HG02610 (cell line): Measurements from ENCODE around the gene GDA.
"Not testable (repeated sequence)": the region's sequence is repeated elsewhere in the genome, so short reads cannot be mapped to it uniquely, and the experiment has no call there.

Source experiments
- ATAC-seq: cut with Tn5 transposase; IDR thresholded peaks from one replicate; pipeline ENCODE4 v1.9.1; 2021; ENCODE audit warnings: mild to moderate bottlenecking, moderate library complexity; ENCODE audit not compliant: unreplicated experiment

Gene GDA

DNA sequence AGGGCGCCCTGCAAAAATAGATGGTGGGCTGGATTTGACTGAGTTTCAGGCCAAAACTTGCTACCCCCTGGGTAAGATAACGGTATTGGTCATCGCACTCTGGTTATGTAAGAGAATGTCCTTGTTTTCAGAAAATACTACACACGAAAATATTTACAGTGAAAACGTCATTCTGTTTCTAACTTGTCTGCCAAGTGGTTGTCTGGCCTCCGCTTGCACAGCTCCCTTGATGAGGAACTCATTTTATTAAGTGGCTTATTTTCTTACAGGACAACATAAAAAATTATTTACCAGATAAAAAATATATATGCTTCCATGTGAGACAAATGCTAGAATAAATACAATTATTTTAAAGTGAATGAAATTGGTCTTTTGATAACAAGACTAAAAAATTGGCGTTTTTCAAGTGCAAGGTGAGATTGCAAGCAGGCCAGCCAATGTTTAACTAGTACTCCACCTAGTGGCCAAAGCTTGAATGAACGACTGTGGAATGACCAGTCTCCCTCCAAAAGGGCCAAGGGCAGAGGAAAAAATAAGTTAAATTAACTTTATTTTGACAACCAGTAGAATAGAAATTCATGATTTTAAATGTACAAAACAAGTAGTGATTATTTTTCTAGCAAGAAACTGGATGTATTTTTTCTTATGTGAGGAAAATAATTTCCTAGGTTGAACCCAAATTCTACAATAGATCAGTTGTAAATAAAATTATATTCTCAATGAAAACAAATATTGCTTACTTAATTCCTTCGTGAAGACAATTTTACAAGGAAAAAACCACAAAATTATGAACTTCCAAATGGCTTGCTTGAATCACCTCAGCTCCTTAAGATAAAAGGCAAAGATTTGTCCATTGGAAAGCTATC, 122.6 kb downstream of the GDA start:
- peak; percentile 50 for ATAC-seq

DNA sequence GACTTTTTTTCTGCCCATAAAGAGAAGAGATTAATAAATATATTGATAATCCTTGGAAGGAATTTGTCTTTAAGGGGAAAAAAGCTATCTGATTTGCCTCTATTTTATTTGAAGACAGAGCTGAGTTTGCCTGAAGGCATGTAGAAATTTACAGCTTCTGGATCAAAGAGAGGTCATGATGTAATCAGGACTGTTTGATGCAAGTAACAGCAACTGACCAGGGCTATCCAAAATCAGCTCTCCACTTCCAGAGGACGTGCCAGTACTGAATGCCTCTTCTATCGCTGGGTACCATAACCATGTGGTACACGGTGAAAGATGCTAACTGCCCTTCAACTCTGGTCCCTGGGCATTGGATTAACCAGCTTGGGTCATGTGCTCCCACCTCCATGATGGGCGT, 125.2 kb downstream of the GDA start:
- no peak for ATAC-seq

DNA sequence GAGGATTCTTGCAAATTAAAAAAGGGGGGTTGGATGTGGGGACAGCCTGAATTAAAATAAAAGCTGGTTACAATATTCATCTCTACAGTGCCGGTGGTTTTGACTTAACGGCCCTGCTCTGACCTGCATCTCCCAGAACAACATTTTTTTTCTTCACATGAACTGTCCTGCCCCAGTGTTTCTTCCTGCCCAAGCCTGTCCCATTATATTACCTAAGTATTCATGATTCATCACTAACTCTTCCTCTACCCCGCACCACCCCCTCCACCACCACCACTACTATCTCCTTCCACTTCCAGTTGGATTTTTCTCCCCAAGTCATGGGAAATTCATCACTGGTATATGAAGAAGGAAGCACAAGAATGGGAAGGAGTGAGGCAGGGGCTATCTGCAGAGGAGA, 125.7 kb downstream of the GDA start:
- ATAC-seq = no peak

DNA sequence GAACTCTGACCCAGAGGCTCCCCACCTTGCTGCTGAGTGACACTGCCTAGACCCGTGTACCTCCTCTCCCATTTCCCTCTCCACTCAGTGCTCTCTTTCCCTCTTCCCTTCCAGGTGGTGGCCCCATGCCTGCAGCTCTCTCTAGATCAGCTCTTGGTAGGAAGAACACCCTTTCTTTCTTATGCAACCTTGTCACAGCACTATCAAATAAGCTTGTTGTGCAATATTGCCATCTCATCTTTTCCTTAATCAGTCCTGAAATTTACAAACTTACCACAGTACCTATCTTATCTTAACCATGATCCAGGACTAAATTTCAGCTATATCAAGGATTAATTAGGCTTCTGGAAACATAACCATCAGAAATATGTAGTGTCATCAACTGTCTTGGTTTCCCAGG, 127.2 kb downstream of the GDA start:
- no peak for ATAC-seq

DNA sequence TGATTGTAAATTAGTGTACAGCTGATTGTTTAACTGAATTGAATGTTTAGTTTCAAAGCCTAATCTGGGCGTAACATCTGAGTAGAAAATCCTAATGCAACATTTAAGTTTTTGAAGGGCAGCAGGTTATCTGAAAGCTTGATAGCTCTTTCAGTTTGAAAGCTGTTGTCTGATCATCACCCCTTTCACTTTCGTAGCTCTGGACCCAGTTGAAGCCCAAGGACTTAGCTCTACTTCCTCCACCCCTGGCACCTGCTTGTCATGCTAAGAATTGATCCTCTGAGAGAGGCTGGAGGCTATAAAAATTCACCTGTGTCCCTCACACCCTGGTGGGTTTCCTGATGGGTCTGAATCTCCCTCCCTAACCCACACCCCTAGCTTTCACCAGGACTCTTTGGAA, 129.7 kb downstream of the GDA start:
- ATAC-seq = peak; percentile 60

DNA sequence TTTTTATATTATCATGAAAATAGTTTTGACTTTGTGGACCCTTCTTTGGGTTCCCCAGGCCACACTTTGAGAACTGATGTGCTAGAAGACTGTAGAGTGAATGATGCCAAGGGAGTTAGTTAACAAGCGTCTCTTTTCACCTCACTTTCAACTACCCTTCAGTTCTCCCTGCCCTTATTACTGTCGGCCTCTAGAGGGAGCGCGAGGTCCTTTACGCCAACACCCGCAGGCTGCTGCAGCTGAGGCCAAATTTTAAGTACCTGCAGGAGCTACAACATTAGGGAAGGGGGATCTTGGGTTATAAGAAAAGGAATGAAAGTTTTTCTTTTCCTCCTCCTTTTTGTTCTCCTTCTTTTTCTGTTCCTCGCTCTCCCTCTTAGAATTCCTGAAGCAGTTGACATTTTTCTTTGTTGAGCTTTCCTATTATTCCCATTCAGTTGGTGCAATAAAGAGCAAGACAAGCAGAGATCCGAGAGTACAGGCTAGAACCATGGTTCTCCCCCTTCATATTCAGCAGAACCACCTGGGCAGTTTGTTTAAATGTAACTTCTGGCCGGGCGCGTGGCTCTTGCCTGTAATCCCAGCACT, 131.8 kb downstream of the GDA start:
- peak; percentile 88 for ATAC-seq

DNA sequence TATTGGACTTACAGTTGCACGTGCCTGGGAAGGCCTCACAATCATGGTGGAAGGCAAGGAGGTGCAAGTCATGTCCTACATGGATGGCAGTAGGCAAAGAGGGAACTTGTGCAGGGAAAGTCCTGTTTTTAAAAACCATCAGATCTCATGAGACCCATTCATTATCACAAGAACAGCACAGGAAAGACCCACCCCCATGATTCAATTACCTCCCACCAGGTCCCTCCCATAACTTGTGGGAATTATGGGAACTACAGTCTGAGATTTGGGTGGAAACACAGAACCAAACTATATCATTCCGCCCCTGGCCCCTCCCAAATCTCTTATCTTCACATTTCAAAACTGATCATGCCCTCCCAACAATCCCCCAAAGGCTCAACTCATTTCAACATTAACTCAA, 140.2 kb downstream of the GDA start:
- no peak for ATAC-seq

DNA sequence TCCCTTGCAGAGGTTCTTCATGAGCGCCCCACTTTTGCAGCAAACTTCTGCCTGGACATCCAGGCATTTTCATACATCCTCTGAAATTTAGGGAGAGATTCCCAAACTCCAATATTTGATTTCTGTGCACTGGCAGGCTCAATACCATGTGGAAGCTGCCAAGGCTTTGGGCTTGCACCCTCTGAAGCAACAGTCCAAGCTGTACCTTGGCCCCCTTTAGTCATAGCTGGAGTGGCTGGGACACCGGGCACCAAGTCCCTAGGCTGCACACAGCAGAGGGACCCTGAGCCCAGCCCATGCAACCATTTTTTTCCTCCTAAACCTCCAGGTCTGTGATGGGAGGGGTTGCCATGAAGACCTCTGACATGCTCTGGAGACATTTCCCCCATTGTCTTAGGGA, 141.1 kb downstream of the GDA start:
- no peak for ATAC-seq

DNA sequence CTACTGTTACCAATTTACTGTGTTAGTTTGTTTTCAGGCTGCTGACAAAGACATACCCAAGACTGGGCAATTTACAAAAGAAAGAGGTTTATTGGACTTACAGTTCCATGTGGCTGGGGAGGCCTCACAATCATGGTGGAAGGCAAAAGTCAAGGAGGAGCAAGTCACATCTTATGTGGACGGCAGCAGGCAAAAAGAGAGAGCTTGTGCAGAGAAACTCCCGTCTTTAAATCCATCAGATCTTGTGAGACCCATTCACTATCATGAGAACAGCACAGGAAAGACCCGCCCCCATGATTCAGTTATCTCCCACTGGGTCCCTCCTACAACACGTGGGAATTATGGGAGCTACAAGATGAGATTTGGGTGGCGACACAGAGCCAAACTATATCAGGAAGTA, 142.3 kb downstream of the GDA start:
- ATAC-seq = not testable (repeated sequence)

DNA sequence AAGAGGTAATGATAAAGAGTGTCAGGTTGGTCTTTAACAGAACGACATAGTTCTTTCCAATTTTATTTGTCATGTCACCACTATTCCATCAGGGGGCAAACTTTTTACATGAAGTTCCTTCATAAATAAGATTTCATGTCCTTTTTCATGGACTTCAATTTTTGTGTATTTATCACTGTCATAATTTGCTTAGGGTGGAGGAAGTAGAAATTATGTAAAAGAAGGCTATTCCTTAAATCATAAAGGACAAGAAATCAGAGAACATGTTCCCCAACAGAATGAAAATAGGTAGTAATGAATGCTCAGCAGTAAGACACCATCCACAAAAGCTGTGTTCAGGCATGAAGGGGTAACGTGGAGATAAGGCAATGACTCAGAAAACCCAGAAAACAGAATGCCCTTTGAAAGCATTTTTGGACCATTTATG, 143.0 kb downstream of the GDA start:
- no peak for ATAC-seq

DNA sequence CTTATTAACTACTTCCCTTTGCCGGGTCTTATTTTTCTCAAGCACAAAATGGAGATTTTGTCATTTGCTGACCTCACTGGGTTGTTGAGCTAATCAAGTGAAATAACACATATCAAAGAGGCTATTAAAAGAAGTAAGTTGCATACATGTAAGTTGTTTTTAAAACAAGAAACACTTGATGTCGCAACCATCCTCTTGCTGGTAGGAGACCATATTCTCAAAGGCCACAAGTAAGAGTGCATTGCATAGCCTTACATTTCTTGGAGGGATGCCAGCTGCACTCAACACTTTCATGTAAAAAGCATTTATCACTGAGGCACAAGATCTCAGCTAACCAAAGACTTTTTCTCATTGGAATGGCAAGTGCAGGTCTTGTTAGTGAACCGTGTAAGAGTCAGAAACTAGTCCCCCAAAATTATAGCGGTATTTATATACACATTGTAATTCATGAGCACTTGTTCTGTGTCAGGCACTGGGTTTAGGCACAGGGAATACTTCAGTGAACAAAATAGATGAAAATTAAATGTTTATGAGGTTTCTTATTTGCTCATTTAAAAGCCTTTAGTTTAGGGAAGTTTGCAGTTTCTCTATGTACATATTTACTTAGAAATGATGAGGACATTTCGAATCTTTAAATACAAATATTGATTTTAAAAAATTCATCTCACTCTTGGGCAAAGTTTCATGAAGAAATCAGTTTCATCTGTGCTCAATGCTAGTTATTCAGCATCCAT, 143.8 kb downstream of the GDA start:
- ATAC-seq = no peak

DNA sequence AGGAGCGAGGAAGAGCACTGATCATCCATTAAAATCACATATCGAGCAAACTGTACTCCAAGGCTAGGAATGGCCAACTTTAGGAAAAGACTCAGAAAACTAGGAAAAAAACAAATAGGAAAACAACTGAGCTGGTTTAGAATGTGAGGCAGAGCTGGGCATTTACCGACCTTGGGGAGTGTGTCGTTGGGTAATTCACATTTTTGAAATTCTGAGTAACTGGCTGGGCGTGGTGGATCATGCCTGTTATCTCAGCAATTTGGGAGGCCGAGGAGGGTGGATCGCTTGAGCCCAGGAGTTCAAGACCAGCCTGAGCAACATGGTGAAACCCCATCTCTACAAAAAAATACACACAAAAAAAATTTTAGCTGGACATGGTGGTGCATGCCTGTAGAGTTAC, 145.7 kb downstream of the GDA start:
- ATAC-seq = no peak

DNA sequence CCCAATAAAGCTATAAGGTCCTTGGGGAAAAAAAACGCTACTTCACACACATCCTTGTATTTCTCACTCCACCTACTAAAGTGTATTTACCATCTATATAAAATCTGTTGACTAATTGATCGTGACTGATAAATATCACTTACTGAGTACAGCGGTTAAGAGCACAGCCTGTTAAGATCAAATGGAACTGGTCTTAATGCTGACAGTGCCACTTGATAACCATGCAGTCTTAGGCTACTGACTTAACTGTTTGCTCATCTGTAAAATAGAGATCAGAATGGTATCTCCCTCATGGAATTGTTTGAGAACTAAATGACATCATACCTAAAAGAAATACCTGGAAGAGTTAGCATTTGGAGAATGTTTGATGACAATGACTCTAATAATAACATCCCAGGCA, 148.3 kb downstream of the GDA start:
- ATAC-seq = no peak

DNA sequence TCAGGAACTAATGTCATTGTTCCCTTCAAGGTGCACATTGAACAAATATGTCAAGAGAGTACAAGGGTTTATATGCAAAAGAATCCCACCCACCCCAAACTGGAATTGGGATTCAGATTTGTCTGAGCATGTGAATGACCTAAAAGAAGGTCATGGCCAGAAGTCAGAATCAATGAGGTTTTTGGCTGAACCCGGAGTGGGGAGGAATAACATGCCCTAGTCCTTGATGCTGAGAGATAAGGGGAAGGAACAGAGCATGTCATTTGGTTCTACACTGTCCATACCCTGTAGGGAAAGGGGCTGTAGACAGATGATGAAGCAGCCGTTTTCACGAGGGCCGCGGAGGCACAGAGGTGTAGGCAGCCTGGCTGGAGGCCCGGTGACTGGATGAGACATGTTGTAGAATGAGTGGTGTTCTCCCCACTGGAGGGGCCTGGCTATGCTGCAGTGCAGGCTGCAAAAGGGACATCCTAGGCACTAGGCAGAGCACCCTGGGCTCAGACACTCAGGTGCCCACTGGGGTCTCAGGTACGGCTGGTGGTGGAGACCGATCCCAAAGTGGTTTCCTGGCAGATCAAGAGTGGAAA, 149.9 kb downstream of the GDA start:
- ATAC-seq = no peak

DNA sequence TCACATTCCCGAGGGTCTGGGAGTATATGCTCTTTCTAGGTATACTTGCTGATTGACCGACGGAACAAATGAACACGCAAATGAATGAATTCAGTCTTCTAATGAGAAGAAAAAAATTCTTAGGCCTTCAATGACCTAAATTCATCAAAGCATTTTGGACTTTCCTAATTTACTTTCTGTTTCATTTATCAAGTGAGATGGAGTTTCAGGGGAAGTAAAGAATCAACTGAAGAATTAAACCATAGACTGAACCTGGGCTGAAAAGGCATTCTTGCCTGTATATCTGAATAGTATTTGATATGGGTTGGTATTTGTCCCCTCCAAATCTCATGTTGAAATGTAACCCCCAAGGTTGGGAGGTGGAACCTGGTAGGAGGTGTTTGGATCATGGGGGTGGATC, 151.6 kb downstream of the GDA start:
- peak; percentile 43 for ATAC-seq
